IMR-90 (cell line): ENCODE results near the gene ACOT2. TPM values are rescaled to one million over a fixed set of nuclear protein-coding genes. Genes with fewer than 3 reads are reported as not detected.

Source experiments
- ATAC-seq: fragments of 200-7000 bp; cut with Tn5 transposase; 2 replicates; pipeline ENCODE4 v1.9.1; 2020; ENCODE audit warnings: low read depth, mild to moderate bottlenecking, moderate library complexity
- BruUV-seq: library from RNA; stranded (reverse); fragments of 400-500 nt; replicated peaks from 2 replicates; lab custom pipeline; 2021; lab: Mats Ljungman, UMichigan
- CTCF ChIA-PET: fragments of 300-600 bp; formaldehyde crosslinking; extraction: SDS; loops from one replicate; lab custom pipeline; 2021; ENCODE audit warnings: antibody characterized with exemption; lab: Yijun Ruan, JAX
- POLR2A ChIA-PET: fragments of 300-600 bp; sonication (Branson Sonifier 250); formaldehyde crosslinking; loops from one replicate; lab custom pipeline; 2022; ENCODE audit warnings: antibody characterized with exemption; ENCODE audit not compliant: unreplicated experiment; lab: Charles Lee
- DNase-seq: peaks from one replicate; pipeline ENCODE4 v3.0.0; 2013
- H2AFZ ChIP-seq: replicated peaks from 2 replicates; pipeline ENCODE3; 2013; ENCODE audit warnings: low read length, mild to moderate bottlenecking; ENCODE audit not compliant: poor library complexity
- H2AK5ac ChIP-seq: 2 replicates; pipeline ENCODE4 v1.6.1; 2013; ENCODE audit warnings: low read depth, low read length, inconsistent platforms
- H2AK9ac ChIP-seq: replicated peaks from 2 replicates; pipeline ENCODE3; 2013; ENCODE audit warnings: mild to moderate bottlenecking, low read depth, low read length, moderate library complexity; ENCODE audit not compliant: poor library complexity
- H2BK120ac ChIP-seq: 2 replicates; pipeline ENCODE4 v1.6.1; 2013; ENCODE audit warnings: low read depth, low read length, inconsistent platforms
- H2BK15ac ChIP-seq: 3 replicates; pipeline ENCODE4 v1.6.1; 2013; ENCODE audit warnings: low read depth, low read length, inconsistent platforms
- H2BK20ac ChIP-seq: 2 replicates; pipeline ENCODE4 v1.6.1; 2013; ENCODE audit warnings: low read depth, mild to moderate bottlenecking, inconsistent platforms, low read length, moderate library complexity
- H2BK5ac ChIP-seq: 2 replicates; pipeline ENCODE4 v1.6.1; 2013; ENCODE audit warnings: mild to moderate bottlenecking, low read depth, low read length, inconsistent platforms; ENCODE audit not compliant: poor library complexity, severe bottlenecking
- H3K14ac ChIP-seq: replicated peaks from 2 replicates; pipeline ENCODE4 v1.6.1; 2013; ENCODE audit warnings: low read depth, low read length, inconsistent platforms
- H3K18ac ChIP-seq: 2 replicates; pipeline ENCODE4 v1.6.1; 2013; ENCODE audit warnings: low read depth, low read length, control low read depth
- H3K23ac ChIP-seq: 2 replicates; pipeline ENCODE4 v1.6.1; 2013; ENCODE audit warnings: low read depth, low read length, inconsistent platforms
- H3K27ac ChIP-seq: 2 replicates; pipeline ENCODE4 v1.5.1; 2013; ENCODE audit warnings: mild to moderate bottlenecking, control low read depth, low read length; ENCODE audit not compliant: insufficient read depth
- H3K27me3 ChIP-seq: 2 replicates; pipeline ENCODE4 v1.6.1; 2013; ENCODE audit warnings: low read length; ENCODE audit not compliant: control insufficient read depth, insufficient read depth
- H3K36me3 ChIP-seq: 2 replicates; pipeline ENCODE4 v1.6.1; 2013; ENCODE audit warnings: low read length, mixed read lengths; ENCODE audit not compliant: control insufficient read depth, insufficient read depth
- H3K4ac ChIP-seq: 2 replicates; pipeline ENCODE4 v1.6.1; 2013; ENCODE audit warnings: low read depth, low read length, inconsistent platforms
- H3K4me1 ChIP-seq: 2 replicates; pipeline ENCODE4 v1.6.1; 2013; ENCODE audit warnings: low read length, mixed read lengths; ENCODE audit not compliant: control insufficient read depth, insufficient read depth
- H3K4me2 ChIP-seq: 2 replicates; pipeline ENCODE4 v1.6.1; 2013; ENCODE audit warnings: low read depth, mild to moderate bottlenecking, control low read depth, low read length, moderate library complexity
- H3K4me3 ChIP-seq: 2 replicates; pipeline ENCODE4 v1.5.1; 2013; ENCODE audit warnings: low read depth, mild to moderate bottlenecking, control low read depth, low read length, moderate library complexity; ENCODE audit not compliant: insufficient read depth
- H3K56ac ChIP-seq: 2 replicates; pipeline ENCODE4 v1.6.1; 2013; ENCODE audit warnings: low read length, inconsistent platforms; ENCODE audit not compliant: insufficient read depth; ENCODE audit errors: extremely low read depth
- H3K79me1 ChIP-seq, 2 experiments: 2 replicates each; pipeline ENCODE4 v1.6.1; 2013; ENCODE audit warnings: low read length in 2 of 2, inconsistent platforms in 1 of 2, low read depth in 1 of 2
- H3K9ac ChIP-seq: 2 replicates; pipeline ENCODE4 v1.6.1; 2013; ENCODE audit warnings: low read depth, low read length, control low read depth
- H3K9me1 ChIP-seq: 2 replicates; pipeline ENCODE4 v1.6.1; 2013; ENCODE audit warnings: low read length, inconsistent platforms; ENCODE audit not compliant: insufficient read depth
- H3K9me3 ChIP-seq: 2 replicates; pipeline ENCODE4 v1.6.1; 2013; ENCODE audit warnings: low read length; ENCODE audit not compliant: control insufficient read depth, insufficient read depth
- H4K20me1 ChIP-seq: 2 replicates; pipeline ENCODE4 v1.6.1; 2013; ENCODE audit warnings: low read length, inconsistent platforms; ENCODE audit not compliant: insufficient read depth
- H4K5ac ChIP-seq: 2 replicates; pipeline ENCODE4 v1.6.1; 2013; ENCODE audit warnings: mild to moderate bottlenecking, low read depth, low read length, control low read depth
- H4K8ac ChIP-seq, 2 experiments: 2 replicates each; pipeline ENCODE4 v1.6.1; 2013; ENCODE audit warnings: low read depth in 2 of 2, low read length in 2 of 2, control low read depth in 1 of 2, inconsistent platforms in 1 of 2
- H4K91ac ChIP-seq: 2 replicates; pipeline ENCODE4 v1.6.1; 2013; ENCODE audit warnings: low read depth, low read length, inconsistent platforms; ENCODE audit not compliant: insufficient read depth
- CEBPB ChIP-seq: IDR thresholded peaks from 2 replicates; pipeline ENCODE4 v1.6.1; 2012; ENCODE audit warnings: low read depth, low read length, improper control_type of control experiment
- CTCF ChIP-seq: conservative IDR thresholded peaks from 2 replicates; pipeline ENCODE4 v1.5.1; 2012; ENCODE audit warnings: mild to moderate bottlenecking, low read depth, low read length, improper control_type of control experiment
- ELK1 ChIP-seq: fragments of 150-350 bp; IDR thresholded peaks from 2 replicates; pipeline ENCODE4 v1.6.1; 2016; ENCODE audit warnings: low read depth, mild to moderate bottlenecking, low read length, moderate library complexity, borderline replicate concordance
- FOS ChIP-seq: fragments of 150-350 bp; IDR thresholded peaks from 2 replicates; pipeline ENCODE4 v1.6.1; 2016; ENCODE audit warnings: low read depth, low read length
- MAFK ChIP-seq: IDR thresholded peaks from 2 replicates; pipeline ENCODE4 v1.6.1; 2012; ENCODE audit warnings: low read depth, low read length, improper control_type of control experiment
- MAZ ChIP-seq: IDR thresholded peaks from 2 replicates; pipeline ENCODE4 v1.6.1; 2012; ENCODE audit warnings: low read depth, mild to moderate bottlenecking, low read length, improper control_type of control experiment, moderate library complexity, borderline replicate concordance
- RCOR1 ChIP-seq: IDR thresholded peaks from 2 replicates; pipeline ENCODE4 v1.6.1; 2012; ENCODE audit warnings: mild to moderate bottlenecking, low read length, improper control_type of control experiment; ENCODE audit not compliant: insufficient replicate concordance
- SMC3 ChIP-seq: fragments of 150-350 bp; IDR thresholded peaks from 2 replicates; pipeline ENCODE4 v1.6.1; 2016; ENCODE audit warnings: low read depth, mild to moderate bottlenecking, antibody characterized with exemption, low read length, moderate library complexity
- WGBS, 2 experiments: methylation state at CpG; one replicate each; pipeline versions ENCODE4 v1.1.5 to v1.1.7; 2013; ENCODE audit warnings: missing lambda C conversion rate in 2 of 2; ENCODE audit not compliant: insufficient read length in 1 of 2; ENCODE audit errors: extremely low coverage in 2 of 2; 5-methylcytosine and 5-hydroxymethylcytosine counted together
- dilution Hi-C: fragments of 300-500 bp; cut with HindIII; formaldehyde crosslinking; loops from one replicate; pipeline ENCODE4 v1.14.3; 2018; ENCODE audit warnings: low sequenced_read_pairs; ENCODE audit not compliant: unreplicated experiment
- in situ Hi-C: fragments of 300-500 bp; cut with MboI; formaldehyde crosslinking; loops from 3 replicates; pipeline ENCODE4 v1.14.3; 2019; ENCODE audit warnings: low sequenced_read_pairs, inconsistent platforms, mixed read lengths
- intact Hi-C: fragments of 100-400 bp; cut with micrococcal nuclease; formaldehyde crosslinking; loops from 2 replicates; pipeline ENCODE4 v1.10.0; 2022
- polyA plus RNA-seq, 3 experiments: library from polyadenylated mRNA; depleted of rRNA; stranded (reverse); fragments of >200 nt; gene quantifications; 2 replicates each; pipeline ENCODE4 v1.2.3, GENCODE V29; 2012; ENCODE audit warnings: low replicate concordance in 1 of 3
- total RNA-seq: library from RNA; depleted of rRNA; stranded (reverse); fragments of >200 nt; gene quantifications from 2 replicates; pipeline ENCODE4 v1.2.3, GENCODE V29; 2012

ACOT2 gene
- total and polyA plus RNA-seq, 2 of the 4 experiments (the other 2 are of a cell fraction) = 24.7 to 33.1 TPM

- Histone ChIP-seq H3K18ac (no peak overlapping the region), H3K4ac (no peak overlapping the region), H3K4me2 (no peak overlapping the region), H2BK15ac (no peak overlapping the region), H3K27me3 (peaks cover 12% of the 10 kb centered on the region), H3K9me3 (no peaks in the 10 kb centered on the region), H4K91ac (no peak overlapping the region), H3K14ac (no peak overlapping the region), H3K36me3 (no peaks in the 10 kb centered on the region), H3K27ac (no peak overlapping the region), H3K4me1 (peaks cover 2% of the 10 kb centered on the region; the same call in 1 of the 2 replicates), H3K56ac (no peak overlapping the region), H2AK9ac (no peak overlapping the region), H4K5ac (no peak overlapping the region), H4K20me1 (no peaks in the 10 kb centered on the region), H2AFZ (no peak overlapping the region), H2AK5ac (no peak overlapping the region), H4K8ac (no peak overlapping the region), H3K4me3 (no peak overlapping the region), H3K79me1 (no peaks in the 10 kb centered on the region), H3K9ac (no peak overlapping the region), H2BK5ac (no peak overlapping the region), H3K9me1 (0 out of 2 replicates have a peak, but pooled peaks cover 2% of the 10 kb centered on the region), H2BK120ac (no peak overlapping the region), H2BK20ac (no peak overlapping the region), H3K23ac (no peak overlapping the region)
- CTCF ChIA-PET = no interaction called here
- in situ Hi-C loops = loop anchor here (5.0 to 25.0 kb wide), 2 partner anchors 38 to 513 kb away; no protein-coding TSS in a partner anchor
- WGBS, 2 experiments = no CpG with 5 or more reads among the region's 4 CpGs
- ATAC-seq = no peak
- DNase-seq = no peak
- BruUV-seq = no TSS peak
- no peak for TF ChIP-seq ELK1
- no peak for TF ChIP-seq RCOR1
- TF ChIP-seq MAZ = no peak
- no peak for TF ChIP-seq CTCF
- no peak for TF ChIP-seq SMC3
- TF ChIP-seq FOS = no peak
- no peak for TF ChIP-seq MAFK
- no peak for TF ChIP-seq CEBPB
- dilution Hi-C loops = no loop called here
- POLR2A ChIA-PET = no interaction called here
- intact Hi-C loops = loop anchor here (5.0 kb wide), 1 partner anchor 43 kb away; the partner anchor contains the start of gene ACOT2
Measured at GRCh38 chr14:73524493-73524892, 44.5 kb upstream of the ACOT2 start.
